Liver (tissue), 9 donors: ENCODE results near the gene CEP76. TPM values are rescaled to one million over a fixed set of nuclear protein-coding genes. Genes with fewer than 3 reads are reported as not detected.
A peak's percentile ranks its signal among the peaks of the same experiment; 100 is the strongest.

Source experiments
- DNase-seq: peaks from one replicate; pipeline ENCODE4 v3.0.0-alpha.2; 2017; ENCODE audit warnings: low spot score
- H3K27ac ChIP-seq, 2 donors: one replicate each; pipeline ENCODE4 v1.7.0; 2013; ENCODE audit warnings: inconsistent platforms in 2 of 2, low read length in 2 of 2, control low read depth in 1 of 2, low read depth in 1 of 2, mild to moderate bottlenecking in 1 of 2
- H3K27me3 ChIP-seq, 4 donors: one replicate each; pipeline versions ENCODE4 v1.6.1 to v1.7.0; 2013; ENCODE audit warnings: low read length in 3 of 4, inconsistent platforms in 1 of 4, mild to moderate bottlenecking in 1 of 4, moderate library complexity in 1 of 4; ENCODE audit not compliant: control insufficient read depth in 4 of 4, insufficient read depth in 4 of 4
- H3K36me3 ChIP-seq, 4 donors: one replicate each; pipeline versions ENCODE4 v1.6.1 to v1.7.0; 2013; ENCODE audit warnings: low read length in 3 of 4, mild to moderate bottlenecking in 3 of 4, low read depth in 1 of 4, moderate library complexity in 1 of 4; ENCODE audit not compliant: control insufficient read depth in 4 of 4, insufficient read depth in 3 of 4
- H3K4me1 ChIP-seq, 4 donors: one replicate each; pipeline versions ENCODE4 v1.6.1 to v1.7.0; 2013; ENCODE audit warnings: low read length in 3 of 4, mild to moderate bottlenecking in 3 of 4, moderate library complexity in 1 of 4; ENCODE audit not compliant: control insufficient read depth in 4 of 4, insufficient read depth in 4 of 4
- H3K4me3 ChIP-seq, 3 donors: one replicate each; pipeline versions ENCODE4 v1.6.1 to v1.7.0; 2013; ENCODE audit warnings: low read length in 3 of 3, control low read depth in 1 of 3, low read depth in 1 of 3, mild to moderate bottlenecking in 1 of 3
- H3K9ac ChIP-seq, 2 donors: one replicate each; pipeline ENCODE4 v1.7.0; 2013; ENCODE audit warnings: low read length in 2 of 2, mild to moderate bottlenecking in 2 of 2, moderate library complexity in 2 of 2, control low read depth in 1 of 2, low read depth in 1 of 2
- H3K9me3 ChIP-seq, 4 donors: one replicate each; pipeline versions ENCODE4 v1.6.1 to v1.7.0; 2013; ENCODE audit warnings: low read length in 3 of 4; ENCODE audit not compliant: control insufficient read depth in 4 of 4
- EGR1 ChIP-seq, 2 donors: IDR thresholded peaks; 2 replicates each; pipeline ENCODE4 v1.6.1; 2016 to 2018; ENCODE audit warnings: antibody characterized with exemption in 2 of 2, low read depth in 2 of 2
- FOXA1 ChIP-seq: IDR thresholded peaks from 2 replicates; pipeline ENCODE4 v1.6.1; 2016; ENCODE audit warnings: antibody characterized with exemption
- FOXA2 ChIP-seq: IDR thresholded peaks from 2 replicates; pipeline ENCODE4 v1.6.1; 2016; ENCODE audit warnings: antibody characterized with exemption
- GABPA ChIP-seq, 2 donors: IDR thresholded peaks in 1 of 2; conservative IDR thresholded peaks in 1 of 2; 2 replicates each; pipeline ENCODE4 v1.6.1; 2016; ENCODE audit warnings: antibody characterized with exemption in 2 of 2, mild to moderate bottlenecking in 1 of 2, moderate library complexity in 1 of 2
- HNF4A ChIP-seq, 2 donors: conservative IDR thresholded peaks; 2 replicates each; pipeline ENCODE4 v1.6.1; 2016; ENCODE audit warnings: antibody characterized with exemption in 2 of 2, mild to moderate bottlenecking in 2 of 2
- HNF4G ChIP-seq: IDR thresholded peaks from 2 replicates; pipeline ENCODE4 v1.6.1; 2016; ENCODE audit warnings: antibody characterized with exemption
- JUND ChIP-seq, 2 donors: IDR thresholded peaks; 2 replicates each; pipeline ENCODE4 v1.6.1; 2016; ENCODE audit warnings: antibody characterized with exemption in 2 of 2
- NR2F2 ChIP-seq: IDR thresholded peaks from 2 replicates; pipeline ENCODE4 v1.6.1; 2016; ENCODE audit warnings: antibody characterized with exemption
- RAD21 ChIP-seq, 2 donors: IDR thresholded peaks; 2 replicates each; pipeline ENCODE4 v1.6.1; 2016; ENCODE audit warnings: antibody characterized with exemption in 2 of 2, mild to moderate bottlenecking in 2 of 2
- RXRA ChIP-seq, 2 donors: IDR thresholded peaks; 2 replicates each; pipeline ENCODE4 v1.6.1; 2017 to 2018; ENCODE audit warnings: antibody characterized with exemption in 2 of 2, mild to moderate bottlenecking in 1 of 2
- SP1 ChIP-seq: IDR thresholded peaks from 2 replicates; pipeline ENCODE4 v1.6.1; 2018; ENCODE audit warnings: antibody characterized with exemption, mild to moderate bottlenecking
- TAF1 ChIP-seq: conservative IDR thresholded peaks from 2 replicates; pipeline ENCODE4 v1.6.1; 2016; ENCODE audit warnings: antibody characterized with exemption, mild to moderate bottlenecking
- YY1 ChIP-seq: IDR thresholded peaks from 2 replicates; pipeline ENCODE4 v1.6.1; 2016; ENCODE audit warnings: antibody characterized with exemption, mild to moderate bottlenecking
- WGBS: extraction: QIAGEN DNeasy Blood & Tissue Kit; methylation state at CpG from one replicate; pipeline ENCODE4 v1.1.7; 2013; 5-methylcytosine and 5-hydroxymethylcytosine counted together
- polyA plus RNA-seq, 2 donors: library from polyadenylated mRNA; stranded (reverse) in 1 of 2; unstranded in 1 of 2; fragments of 200-250 nt in 1 of 2; fragments of >200 nt in 1 of 2; fragmentation: Nextera tagmentation in 1 of 2; extraction: Ambion mirVana in 1 of 2; gene quantifications; one replicate each; pipeline versions ENCODE4 v1.2.1 to v1.2.3, GENCODE V29; 2013 to 2015
- total RNA-seq, 2 donors: library from RNA; depleted of rRNA; stranded (reverse); fragments of >200 nt; gene quantifications; one replicate each; pipeline ENCODE4 v1.2.3, GENCODE V29; 2014
- TF ChIP-seq, protein P1 (sequence below): IDR thresholded peaks from 2 replicates; pipeline ENCODE4 v1.6.1; 2016; ENCODE audit warnings: antibody characterized with exemption
- TF ChIP-seq, protein P2 (sequence below): fragments of 150-350 bp; IDR thresholded peaks from 2 replicates; pipeline ENCODE4 v1.5.1; 2017; ENCODE audit warnings: improper control_type of control experiment, low read depth, low read length; ENCODE audit not compliant: missing input control
- TF ChIP-seq, protein P3 (sequence below): IDR thresholded peaks from 2 replicates; pipeline ENCODE4 v1.6.1; 2016; ENCODE audit warnings: antibody characterized with exemption
- TF ChIP-seq, protein P4 (sequence below): IDR thresholded peaks from 2 replicates; pipeline ENCODE4 v1.6.1; 2016; ENCODE audit warnings: antibody characterized with exemption
- TF ChIP-seq, protein P5 (sequence below): IDR thresholded peaks from 2 replicates; pipeline ENCODE4 v1.6.1; 2016; ENCODE audit warnings: antibody characterized with exemption, mild to moderate bottlenecking
- donor health status: healthy.
- donor health status: healthy.
- donor health status: healthy.
- donor health status: healthy.
- donor health status: healthy.

Gene CEP76
- total and polyA plus RNA-seq, 4 donors: 1.3 to 11.8 (median 4.2) TPM

DNA sequence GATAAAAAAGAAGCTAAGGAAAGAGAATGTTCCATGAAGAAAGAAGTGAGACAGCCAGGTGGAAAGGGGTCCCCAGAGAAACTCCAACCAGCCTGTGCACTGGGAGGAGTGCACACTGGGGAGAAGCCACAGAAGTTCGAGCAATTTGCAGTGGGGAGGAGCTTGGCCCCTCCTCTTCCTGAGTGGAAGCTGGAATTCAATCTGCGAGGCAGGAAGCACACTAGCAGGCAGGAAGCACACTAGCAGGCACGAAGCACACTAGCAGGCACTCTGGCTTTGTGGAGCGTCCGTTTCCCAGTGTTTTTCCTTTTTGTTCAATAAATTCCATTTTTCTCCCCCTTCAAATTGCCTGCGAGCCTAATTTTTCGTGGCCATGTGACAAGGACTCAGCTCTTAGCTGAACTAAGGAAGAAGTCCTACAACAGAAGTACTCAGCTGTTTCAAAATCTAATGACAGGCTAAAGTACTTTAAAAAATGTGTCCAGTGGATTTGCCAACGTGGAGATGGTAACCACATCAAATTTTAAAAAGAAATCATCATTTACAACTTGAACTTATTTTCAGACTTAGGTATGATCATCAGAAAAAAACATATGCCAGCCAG lies 23.2 kb downstream of the CEP76 start:
- WGBS: 71% methylated on average over 8 of the region's 8 CpGs
- Histone ChIP-seq H3K4me1 (no peaks in the 10 kb centered on the region), H3K27ac (peak overlapping the region; percentile 71 to 79), H3K4me3 (no peak overlapping the region), H3K9ac (peak overlapping the region in 1 of 2 donors; percentile 71), H3K9me3 (no peaks in the 10 kb centered on the region), H3K36me3 (peaks cover 1 to 14% (median 10%) of the 10 kb centered on the region in 4 donors), H3K27me3 (no peaks in the 10 kb centered on the region)
- TF ChIP-seq FOXA1: no peak
- peak; percentile 48 for TF ChIP-seq SP1
- no peak for TF ChIP-seq EGR1 (IDR thresholded peaks at IDR 0.05; ENCODE audit: low read depth in 2 of 2)
- TF ChIP-seq NR2F2: peak; percentile 11
- TF ChIP-seq, protein P1, sequence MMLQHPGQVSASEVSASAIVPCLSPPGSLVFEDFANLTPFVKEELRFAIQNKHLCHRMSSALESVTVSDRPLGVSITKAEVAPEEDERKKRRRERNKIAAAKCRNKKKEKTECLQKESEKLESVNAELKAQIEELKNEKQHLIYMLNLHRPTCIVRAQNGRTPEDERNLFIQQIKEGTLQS: no peak
- TF ChIP-seq, protein P2, sequence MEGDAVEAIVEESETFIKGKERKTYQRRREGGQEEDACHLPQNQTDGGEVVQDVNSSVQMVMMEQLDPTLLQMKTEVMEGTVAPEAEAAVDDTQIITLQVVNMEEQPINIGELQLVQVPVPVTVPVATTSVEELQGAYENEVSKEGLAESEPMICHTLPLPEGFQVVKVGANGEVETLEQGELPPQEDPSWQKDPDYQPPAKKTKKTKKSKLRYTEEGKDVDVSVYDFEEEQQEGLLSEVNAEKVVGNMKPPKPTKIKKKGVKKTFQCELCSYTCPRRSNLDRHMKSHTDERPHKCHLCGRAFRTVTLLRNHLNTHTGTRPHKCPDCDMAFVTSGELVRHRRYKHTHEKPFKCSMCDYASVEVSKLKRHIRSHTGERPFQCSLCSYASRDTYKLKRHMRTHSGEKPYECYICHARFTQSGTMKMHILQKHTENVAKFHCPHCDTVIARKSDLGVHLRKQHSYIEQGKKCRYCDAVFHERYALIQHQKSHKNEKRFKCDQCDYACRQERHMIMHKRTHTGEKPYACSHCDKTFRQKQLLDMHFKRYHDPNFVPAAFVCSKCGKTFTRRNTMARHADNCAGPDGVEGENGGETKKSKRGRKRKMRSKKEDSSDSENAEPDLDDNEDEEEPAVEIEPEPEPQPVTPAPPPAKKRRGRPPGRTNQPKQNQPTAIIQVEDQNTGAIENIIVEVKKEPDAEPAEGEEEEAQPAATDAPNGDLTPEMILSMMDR: no peak
- TF ChIP-seq HNF4A (conservative IDR thresholded peaks at IDR 0.05): no peak
- TF ChIP-seq, protein P3, sequence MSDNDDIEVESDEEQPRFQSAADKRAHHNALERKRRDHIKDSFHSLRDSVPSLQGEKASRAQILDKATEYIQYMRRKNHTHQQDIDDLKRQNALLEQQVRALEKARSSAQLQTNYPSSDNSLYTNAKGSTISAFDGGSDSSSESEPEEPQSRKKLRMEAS: no peak
- TF ChIP-seq RXRA (IDR thresholded peaks at IDR 0.05): no peak
- no peak for TF ChIP-seq RAD21 (IDR thresholded peaks at IDR 0.05)
- no peak for TF ChIP-seq JUND (IDR thresholded peaks at IDR 0.05)
- no peak for TF ChIP-seq YY1
- TF ChIP-seq, protein P4, sequence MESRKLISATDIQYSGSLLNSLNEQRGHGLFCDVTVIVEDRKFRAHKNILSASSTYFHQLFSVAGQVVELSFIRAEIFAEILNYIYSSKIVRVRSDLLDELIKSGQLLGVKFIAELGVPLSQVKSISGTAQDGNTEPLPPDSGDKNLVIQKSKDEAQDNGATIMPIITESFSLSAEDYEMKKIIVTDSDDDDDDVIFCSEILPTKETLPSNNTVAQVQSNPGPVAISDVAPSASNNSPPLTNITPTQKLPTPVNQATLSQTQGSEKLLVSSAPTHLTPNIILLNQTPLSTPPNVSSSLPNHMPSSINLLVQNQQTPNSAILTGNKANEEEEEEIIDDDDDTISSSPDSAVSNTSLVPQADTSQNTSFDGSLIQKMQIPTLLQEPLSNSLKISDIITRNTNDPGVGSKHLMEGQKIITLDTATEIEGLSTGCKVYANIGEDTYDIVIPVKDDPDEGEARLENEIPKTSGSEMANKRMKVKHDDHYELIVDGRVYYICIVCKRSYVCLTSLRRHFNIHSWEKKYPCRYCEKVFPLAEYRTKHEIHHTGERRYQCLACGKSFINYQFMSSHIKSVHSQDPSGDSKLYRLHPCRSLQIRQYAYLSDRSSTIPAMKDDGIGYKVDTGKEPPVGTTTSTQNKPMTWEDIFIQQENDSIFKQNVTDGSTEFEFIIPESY: no peak
- TF ChIP-seq HNF4G: no peak
- TF ChIP-seq, protein P5, sequence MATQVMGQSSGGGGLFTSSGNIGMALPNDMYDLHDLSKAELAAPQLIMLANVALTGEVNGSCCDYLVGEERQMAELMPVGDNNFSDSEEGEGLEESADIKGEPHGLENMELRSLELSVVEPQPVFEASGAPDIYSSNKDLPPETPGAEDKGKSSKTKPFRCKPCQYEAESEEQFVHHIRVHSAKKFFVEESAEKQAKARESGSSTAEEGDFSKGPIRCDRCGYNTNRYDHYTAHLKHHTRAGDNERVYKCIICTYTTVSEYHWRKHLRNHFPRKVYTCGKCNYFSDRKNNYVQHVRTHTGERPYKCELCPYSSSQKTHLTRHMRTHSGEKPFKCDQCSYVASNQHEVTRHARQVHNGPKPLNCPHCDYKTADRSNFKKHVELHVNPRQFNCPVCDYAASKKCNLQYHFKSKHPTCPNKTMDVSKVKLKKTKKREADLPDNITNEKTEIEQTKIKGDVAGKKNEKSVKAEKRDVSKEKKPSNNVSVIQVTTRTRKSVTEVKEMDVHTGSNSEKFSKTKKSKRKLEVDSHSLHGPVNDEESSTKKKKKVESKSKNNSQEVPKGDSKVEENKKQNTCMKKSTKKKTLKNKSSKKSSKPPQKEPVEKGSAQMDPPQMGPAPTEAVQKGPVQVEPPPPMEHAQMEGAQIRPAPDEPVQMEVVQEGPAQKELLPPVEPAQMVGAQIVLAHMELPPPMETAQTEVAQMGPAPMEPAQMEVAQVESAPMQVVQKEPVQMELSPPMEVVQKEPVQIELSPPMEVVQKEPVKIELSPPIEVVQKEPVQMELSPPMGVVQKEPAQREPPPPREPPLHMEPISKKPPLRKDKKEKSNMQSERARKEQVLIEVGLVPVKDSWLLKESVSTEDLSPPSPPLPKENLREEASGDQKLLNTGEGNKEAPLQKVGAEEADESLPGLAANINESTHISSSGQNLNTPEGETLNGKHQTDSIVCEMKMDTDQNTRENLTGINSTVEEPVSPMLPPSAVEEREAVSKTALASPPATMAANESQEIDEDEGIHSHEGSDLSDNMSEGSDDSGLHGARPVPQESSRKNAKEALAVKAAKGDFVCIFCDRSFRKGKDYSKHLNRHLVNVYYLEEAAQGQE: no peak
- TF ChIP-seq FOXA2: no peak
- TF ChIP-seq TAF1: peak; percentile 25
- TF ChIP-seq GABPA (IDR thresholded peaks at IDR 0.05 in 1 of 2, conservative IDR thresholded peaks at IDR 0.05 in 1 of 2): no peak
- no peak for DNase-seq
